ENCODE measurements around the gene C6orf89.
A peak's percentile ranks its signal among the peaks of the same experiment; 100 is the strongest.

The C6orf89 gene

DNA sequence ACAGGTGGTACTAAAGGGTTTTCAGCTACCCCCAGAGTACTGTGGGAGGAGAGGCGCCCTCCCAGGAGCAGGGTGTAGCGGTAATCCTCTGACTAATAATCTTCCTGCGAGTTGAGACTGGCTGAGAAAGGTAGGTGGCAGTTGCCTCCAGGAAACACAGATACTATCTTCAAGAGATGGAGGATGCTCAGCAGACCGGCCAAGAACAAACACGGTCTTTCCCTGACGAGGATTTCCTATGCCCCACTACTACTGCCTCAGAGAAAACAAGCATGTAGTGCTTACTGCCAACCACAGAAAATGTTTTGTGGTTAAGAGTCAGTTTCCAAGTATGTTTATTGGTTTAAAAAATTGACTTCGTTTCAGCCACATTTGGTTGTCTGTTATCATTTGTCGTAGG is 26.8 kb downstream of the C6orf89 start:
- peaks cover 25% of the 10 kb centered on the region for H3K36me3 ChIP-seq (replicated peaks)
- no peak overlapping the region for H3K4me3 ChIP-seq (ENCODE audit: low read depth, low read length)
- in situ Hi-C loops (cut with HindIII; ENCODE audit: low pct_ligation_motif_present, low sequenced_read_pairs), result no loop called here
- H3K27ac ChIP-seq, result peak overlapping the region; percentile 17
- TF ChIP-seq CTCF (IDR thresholded peaks at IDR 0.05; ENCODE audit: low read depth, low read length, missing control alignments), result peak; percentile 27
- H3K27me3 ChIP-seq (replicated peaks), result no peaks in the 10 kb centered on the region
- DNase-seq, result peak; percentile 75

DNA sequence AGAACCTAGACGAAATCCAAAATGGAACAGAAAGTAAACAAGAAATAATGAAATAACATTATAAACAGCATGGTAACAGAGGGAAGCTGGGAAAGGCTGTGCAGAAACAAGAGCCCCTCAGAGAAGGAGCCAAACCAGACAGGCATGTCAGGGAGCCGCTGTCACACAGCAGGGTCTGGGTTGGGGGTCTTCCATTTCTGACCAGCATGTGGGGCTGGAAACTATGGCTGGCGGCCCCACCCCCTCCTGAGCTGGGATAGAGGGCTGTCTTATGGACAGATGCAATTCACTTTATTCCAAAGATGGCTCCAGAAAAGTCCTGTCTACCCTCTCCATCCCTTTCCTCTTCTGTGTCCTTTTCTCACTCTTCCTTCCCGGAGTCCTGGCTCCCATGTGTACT is 27.3 kb downstream of the C6orf89 start:
- Histone ChIP-seq H3K27me3 (replicated peaks) (no peaks in the 10 kb centered on the region), H3K27ac (peak overlapping the region; percentile 8), H3K36me3 (replicated peaks) (peaks cover 25% of the 10 kb centered on the region), H3K4me3 (ENCODE audit: low read depth, low read length) (no peak overlapping the region)
- DNase-seq, result no peak
- in situ Hi-C loops (cut with HindIII; ENCODE audit: low pct_ligation_motif_present, low sequenced_read_pairs), result no loop called here
- TF ChIP-seq CTCF (IDR thresholded peaks at IDR 0.05; ENCODE audit: low read depth, low read length, missing control alignments), result no peak

DNA sequence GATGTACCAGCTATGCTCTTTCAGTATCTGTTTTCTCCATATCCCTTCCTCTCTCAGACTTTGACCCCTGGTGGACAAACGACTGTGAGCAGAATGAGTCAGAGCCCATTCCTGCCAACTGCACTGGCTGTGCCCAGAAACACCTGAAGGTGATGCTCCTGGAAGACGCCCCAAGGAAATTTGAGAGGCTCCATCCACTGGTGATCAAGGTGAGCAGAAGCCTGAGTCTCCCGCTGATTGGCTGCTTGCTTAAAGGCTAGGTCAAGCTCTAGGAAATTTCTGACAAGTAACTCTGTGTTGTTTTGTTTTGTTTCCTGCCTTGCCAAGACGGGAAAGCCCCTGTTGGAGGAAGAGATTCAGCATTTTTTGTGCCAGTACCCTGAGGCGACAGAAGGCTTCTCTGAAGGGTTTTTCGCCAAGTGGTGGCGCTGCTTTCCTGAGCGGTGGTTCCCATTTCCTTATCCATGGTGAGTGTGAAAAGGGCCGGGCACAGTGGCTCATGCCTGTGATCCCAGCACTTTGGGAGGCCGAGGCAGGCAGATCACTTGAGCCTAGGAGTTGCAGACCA is 28.6 kb downstream of the C6orf89 start:
- Histone ChIP-seq H3K27ac (no peak overlapping the region), H3K27me3 (replicated peaks) (no peaks in the 10 kb centered on the region), H3K36me3 (replicated peaks) (peaks cover 25% of the 10 kb centered on the region)

GRCh38 chr6:36915599-36915998 is 29.8 kb downstream of the C6orf89 start:
- Histone ChIP-seq H3K36me3 (replicated peaks) (peaks cover 32% of the 10 kb centered on the region), H3K27me3 (replicated peaks) (no peaks in the 10 kb centered on the region), H3K27ac (no peak overlapping the region), H3K4me3 (ENCODE audit: low read depth, low read length) (no peak overlapping the region)
- no peak for TF ChIP-seq CTCF (IDR thresholded peaks at IDR 0.05; ENCODE audit: low read depth, low read length, missing control alignments)
- in situ Hi-C loops (cut with HindIII; ENCODE audit: low pct_ligation_motif_present, low sequenced_read_pairs), result no loop called here
- no peak for DNase-seq

More for the DNA sequence above, 28.6 kb downstream of the C6orf89 start:
- in situ Hi-C loops (cut with HindIII; ENCODE audit: low pct_ligation_motif_present, low sequenced_read_pairs), result no loop called here
- H3K4me3 ChIP-seq (ENCODE audit: low read depth, low read length), result no peak overlapping the region
- TF ChIP-seq CTCF (IDR thresholded peaks at IDR 0.05; ENCODE audit: low read depth, low read length, missing control alignments), result peak; percentile 61
- no peak for DNase-seq

DNA sequence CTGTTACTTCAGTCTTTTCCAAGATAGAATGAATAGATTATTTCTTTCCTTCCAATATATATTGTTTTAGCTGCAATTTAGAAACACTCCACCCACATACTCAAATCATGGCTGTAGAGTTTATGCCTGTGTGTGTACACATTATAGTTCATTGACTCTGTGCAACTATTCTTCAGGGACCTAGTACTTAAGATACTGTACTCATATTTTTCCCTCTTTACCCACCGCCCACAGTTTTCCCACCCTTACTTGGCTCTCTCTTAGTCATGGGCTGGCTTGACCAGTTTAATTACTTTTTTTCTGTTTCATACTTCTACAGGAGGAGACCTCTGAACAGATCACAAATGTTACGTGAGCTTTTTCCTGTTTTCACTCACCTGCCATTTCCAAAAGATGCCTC is 30.4 kb downstream of the C6orf89 start:
- TF ChIP-seq CTCF (IDR thresholded peaks at IDR 0.05; ENCODE audit: low read depth, low read length, missing control alignments), result no peak
- H3K27me3 ChIP-seq (replicated peaks), result no peaks in the 10 kb centered on the region
- H3K36me3 ChIP-seq (replicated peaks), result peaks cover 32% of the 10 kb centered on the region
- in situ Hi-C loops (cut with HindIII; ENCODE audit: low pct_ligation_motif_present, low sequenced_read_pairs), result no loop called here
- H3K27ac ChIP-seq, result no peak overlapping the region
- DNase-seq, result no peak
- H3K4me3 ChIP-seq (ENCODE audit: low read depth, low read length), result no peak overlapping the region

GRCh38 chr6:36917541-36918193 is 31.9 kb downstream of the C6orf89 start:
- no peak for TF ChIP-seq CTCF (IDR thresholded peaks at IDR 0.05; ENCODE audit: low read depth, low read length, missing control alignments)
- Histone ChIP-seq H3K36me3 (replicated peaks) (peaks cover 32% of the 10 kb centered on the region), H3K27me3 (replicated peaks) (no peaks in the 10 kb centered on the region), H3K4me3 (ENCODE audit: low read depth, low read length) (no peak overlapping the region), H3K27ac (no peak overlapping the region)
- DNase-seq, result no peak
- in situ Hi-C loops (cut with HindIII; ENCODE audit: low pct_ligation_motif_present, low sequenced_read_pairs), result no loop called here

Measured in brain microvascular endothelial cell (primary cell).